ENCODE results near the gene PTPRM. TPM values are rescaled to one million over a fixed set of nuclear protein-coding genes. Genes with fewer than 3 reads are reported as not detected.

The PTPRM gene
- total and polyA plus RNA-seq, 4 donors: 61.1 to 146 (median 87.5) TPM

- Histone ChIP-seq H3K9ac (ENCODE audit: insufficient read depth in 1 of 2, low read length in 2 of 2) (no peak overlapping the region), H3K4me1 (ENCODE audit: control insufficient read depth in 5 of 5, insufficient read depth in 5 of 5, low read length in 5 of 5) (peaks cover 0 to 10% (median 6%) of the 10 kb centered on the region in 5 donors), H3K27ac (ENCODE audit: low read depth in 1 of 2, low read length in 1 of 2) (no peak overlapping the region), H3K4me3 (no peak overlapping the region), H3K27me3 (ENCODE audit: control insufficient read depth in 3 of 3, insufficient read depth in 3 of 3, low read length in 2 of 3) (no peaks in the 10 kb centered on the region), H3K36me3 (ENCODE audit: control insufficient read depth in 4 of 4, insufficient read depth in 4 of 4, low read length in 4 of 4) (peaks cover 0 to 13% (median 7%) of the 10 kb centered on the region in 4 donors), H3K9me3 (ENCODE audit: control insufficient read depth in 4 of 4, insufficient read depth in 3 of 4, low read length in 3 of 4) (no peaks in the 10 kb centered on the region)
- TF ChIP-seq CTCF (IDR thresholded peaks at IDR 0.05; ENCODE audit: control extremely low read depth, extremely low read depth): no peak
- ATAC-seq (ENCODE audit: insufficient read depth, low FRiP score) (no peak), DNase-seq (no peak)
- 85 to 91% methylated on average over 2 of the region's 2 CpGs for WGBS, 2 donors
Observed at GRCh38 chr18:8293184-8293583, 726.1 kb downstream of the PTPRM start.

GRCh38 chr18:8296886-8297616, 729.9 kb downstream of the PTPRM start:
- no peak overlapping the region for H3K27ac ChIP-seq (ENCODE audit: low read depth in 1 of 2, low read length in 1 of 2)
- H3K4me1 ChIP-seq (ENCODE audit: control insufficient read depth in 5 of 5, insufficient read depth in 5 of 5, low read length in 5 of 5): peaks cover 0 to 14% (median 8%) of the 10 kb centered on the region in 5 donors
- H3K27me3 ChIP-seq (ENCODE audit: control insufficient read depth in 3 of 3, insufficient read depth in 3 of 3, low read length in 2 of 3): no peaks in the 10 kb centered on the region
- no peak overlapping the region for H3K4me3 ChIP-seq
- peaks cover 0 to 15% (median 8%) of the 10 kb centered on the region in 4 donors for H3K36me3 ChIP-seq (ENCODE audit: control insufficient read depth in 4 of 4, insufficient read depth in 4 of 4, low read length in 4 of 4)
- H3K9ac ChIP-seq (ENCODE audit: insufficient read depth in 1 of 2, low read length in 2 of 2): no peak overlapping the region
- H3K9me3 ChIP-seq (ENCODE audit: control insufficient read depth in 4 of 4, insufficient read depth in 3 of 4, low read length in 3 of 4): no peaks in the 10 kb centered on the region
- no peak for TF ChIP-seq CTCF (IDR thresholded peaks at IDR 0.05; ENCODE audit: control extremely low read depth, extremely low read depth)
- WGBS, 2 donors: 86 to 93% methylated on average over 16 of the region's 16 CpGs
- DNase-seq: no peak
- no peak for ATAC-seq (ENCODE audit: insufficient read depth, low FRiP score)

GRCh38 chr18:8298186-8298585, 731.1 kb downstream of the PTPRM start:
- no peak overlapping the region for H3K4me3 ChIP-seq
- TF ChIP-seq CTCF (IDR thresholded peaks at IDR 0.05; ENCODE audit: control extremely low read depth, extremely low read depth): no peak
- no peaks in the 10 kb centered on the region for H3K27me3 ChIP-seq (ENCODE audit: control insufficient read depth in 3 of 3, insufficient read depth in 3 of 3, low read length in 2 of 3)
- 94 to 96% methylated on average over 2 of the region's 2 CpGs for WGBS, 2 donors
- no peaks in the 10 kb centered on the region for H3K9me3 ChIP-seq (ENCODE audit: control insufficient read depth in 4 of 4, insufficient read depth in 3 of 4, low read length in 3 of 4)
- no peak overlapping the region for H3K9ac ChIP-seq (ENCODE audit: insufficient read depth in 1 of 2, low read length in 2 of 2)
- H3K27ac ChIP-seq (ENCODE audit: low read depth in 1 of 2, low read length in 1 of 2): no peak overlapping the region
- peaks cover 0 to 15% (median 8%) of the 10 kb centered on the region in 4 donors for H3K36me3 ChIP-seq (ENCODE audit: control insufficient read depth in 4 of 4, insufficient read depth in 4 of 4, low read length in 4 of 4)
- H3K4me1 ChIP-seq (ENCODE audit: control insufficient read depth in 5 of 5, insufficient read depth in 5 of 5, low read length in 5 of 5): peaks cover 0 to 14% (median 8%) of the 10 kb centered on the region in 5 donors
- no peak for DNase-seq
- ATAC-seq (ENCODE audit: insufficient read depth, low FRiP score): no peak

Measured in lung (tissue), 12 donors.